NT2/D1 (cell line): ENCODE measurements around the gene PRRT2.

Source experiments
- SUZ12 ChIP-seq: IDR thresholded peaks from 2 replicates; pipeline ENCODE4 v1.6.1; 2011; ENCODE audit not compliant: insufficient read length, insufficient read depth; ENCODE audit errors: extremely low read depth
- YY1 ChIP-seq: IDR thresholded peaks from 2 replicates; pipeline ENCODE4 v1.6.1; 2011; ENCODE audit not compliant: insufficient read length, insufficient read depth
- ZNF274 ChIP-seq: IDR thresholded peaks from 2 replicates; pipeline ENCODE4 v1.6.1; 2011; ENCODE audit warnings: mild to moderate bottlenecking, low read depth, low read length

DNA sequence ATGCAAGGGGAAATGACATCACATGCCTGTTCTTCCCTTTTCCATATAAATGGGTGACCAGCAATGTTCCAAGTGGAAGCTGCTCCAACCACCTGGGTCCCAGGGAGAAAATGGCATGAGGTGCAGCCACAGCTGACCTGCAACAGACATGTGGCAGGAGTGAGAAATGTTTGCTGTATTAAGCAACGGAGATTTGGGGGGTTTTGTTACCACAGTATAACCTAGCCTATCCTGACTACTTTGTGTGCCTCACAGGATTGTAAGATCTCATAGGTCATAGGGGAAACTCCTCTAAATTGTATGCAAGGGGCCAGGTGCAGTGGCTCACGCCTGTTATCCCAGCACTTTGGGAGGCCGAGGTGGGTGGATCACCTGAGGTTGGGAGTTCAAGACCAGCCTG is 39.0 kb downstream of the PRRT2 start:
- TF ChIP-seq ZNF274: no peak
- no peak for TF ChIP-seq YY1
- TF ChIP-seq SUZ12: no peak
